Measurements from ENCODE around the gene ACOX1. TPM values are rescaled to one million over a fixed set of nuclear protein-coding genes. Genes with fewer than 3 reads are reported as not detected.

ACOX1 gene
- total RNA-seq, 1 experiment from 2014 or later: 39.5 TPM

- intact Hi-C loops (cut with micrococcal nuclease; ENCODE audit: unreplicated experiment): no loop called here
- H3K36me3 ChIP-seq (ENCODE audit: insufficient read depth, low read length, poor library complexity, severe bottlenecking): peaks cover 36% of the 10 kb centered on the region
- H3K4me1 ChIP-seq (ENCODE audit: insufficient read depth, low read length, poor library complexity, severe bottlenecking): peaks cover 16% of the 10 kb centered on the region
- TF ChIP-seq EZH2 (IDR thresholded peaks at IDR 0.05; ENCODE audit: borderline replicate concordance, low read depth, low read length, poor library complexity, severe bottlenecking) (no peak), CTCF (conservative IDR thresholded peaks at IDR 0.05; ENCODE audit: low read depth, low read length) (no peak)
- no TSS peak for BruUV-seq (replicated peaks)
- no peak overlapping the region for H3K27ac ChIP-seq (ENCODE audit: low read depth, low read length, poor library complexity, severe bottlenecking)
- H3K9me3 ChIP-seq (ENCODE audit: low read depth, low read length, poor library complexity, severe bottlenecking): no peaks in the 10 kb centered on the region
- H3K4me3 ChIP-seq (ENCODE audit: low read depth, low read length, poor library complexity, severe bottlenecking): no peak overlapping the region
- no peak for DNase-seq (ENCODE audit: low spot score)
- ChIA-PET POLR2A (ENCODE audit: low non-redundant PET) (no interaction called here), CTCF (no interaction called here)
- no peaks in the 10 kb centered on the region for H3K27me3 ChIP-seq (replicated peaks; ENCODE audit: insufficient read depth, low read depth, low read length, poor library complexity)
Observed at GRCh38 chr17:75900691-75901533, 78.1 kb downstream of the ACOX1 start.

DNA sequence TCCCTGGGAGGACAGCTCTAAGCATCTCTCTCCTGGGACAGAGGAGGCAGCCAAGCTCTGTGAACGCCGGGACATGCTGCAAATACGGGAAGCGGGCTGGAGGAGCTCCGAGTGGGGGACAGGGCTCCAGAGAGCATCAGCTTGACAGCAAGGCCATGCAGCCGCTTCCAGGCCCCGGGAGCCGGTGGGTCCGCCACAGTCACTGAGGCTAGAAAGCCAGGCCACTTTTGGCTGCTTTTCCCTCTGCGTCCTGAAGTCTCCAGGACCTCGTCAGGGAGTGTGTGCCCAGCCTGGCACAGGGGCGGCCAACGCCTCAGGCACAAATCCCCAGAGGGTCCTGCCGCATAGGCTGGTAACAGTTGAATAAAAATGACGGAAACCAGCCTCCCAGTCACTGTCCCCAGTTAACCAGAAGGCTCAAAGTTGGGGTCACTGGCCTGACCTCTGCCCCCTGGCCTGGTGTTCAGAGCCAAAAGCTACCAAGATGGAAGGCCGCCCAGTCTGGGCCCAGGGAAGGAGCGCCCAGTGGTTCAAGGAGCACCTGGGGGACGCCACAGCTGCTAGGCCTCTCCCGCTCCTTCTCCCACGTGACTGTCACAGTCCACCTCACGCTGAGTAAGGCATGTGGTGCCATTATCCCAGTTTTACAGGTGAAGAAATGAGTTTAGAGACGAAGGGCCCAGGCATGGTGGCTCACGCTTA is 79.0 kb downstream of the ACOX1 start:
- no peak for TF ChIP-seq CTCF (conservative IDR thresholded peaks at IDR 0.05; ENCODE audit: low read depth, low read length)
- no peak for TF ChIP-seq EZH2 (IDR thresholded peaks at IDR 0.05; ENCODE audit: borderline replicate concordance, low read depth, low read length, poor library complexity, severe bottlenecking)
- intact Hi-C loops (cut with micrococcal nuclease; ENCODE audit: unreplicated experiment): no loop called here

DNA sequence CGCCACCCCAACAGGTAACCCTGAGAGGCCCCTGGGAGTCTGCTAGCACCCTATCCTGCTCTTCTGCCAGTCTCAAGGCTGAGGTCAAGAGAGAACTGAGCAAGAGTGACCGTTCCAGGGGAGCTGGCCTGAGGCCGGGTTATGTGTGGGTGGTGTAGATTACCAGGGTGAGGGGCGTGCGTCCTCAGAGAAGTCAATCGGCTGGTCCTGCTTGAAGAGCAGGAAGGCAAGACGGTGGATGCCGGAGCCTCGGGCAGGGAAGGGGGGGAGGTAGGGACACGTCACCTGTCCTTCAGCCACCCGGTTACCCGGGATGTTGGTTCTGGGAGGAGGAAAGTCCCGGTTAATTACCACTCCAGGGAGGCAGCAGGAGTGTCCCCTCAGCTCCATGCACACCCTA is 79.6 kb downstream of the ACOX1 start:
- no peaks in the 10 kb centered on the region for H3K27me3 ChIP-seq (replicated peaks; ENCODE audit: insufficient read depth, low read depth, low read length, poor library complexity)
- H3K4me1 ChIP-seq (ENCODE audit: insufficient read depth, low read length, poor library complexity, severe bottlenecking): peaks cover 26% of the 10 kb centered on the region
- ChIA-PET CTCF (no interaction called here), POLR2A (ENCODE audit: low non-redundant PET) (no interaction called here)
- H3K9me3 ChIP-seq (ENCODE audit: low read depth, low read length, poor library complexity, severe bottlenecking): no peaks in the 10 kb centered on the region
- BruUV-seq (replicated peaks): no TSS peak
- intact Hi-C loops (cut with micrococcal nuclease; ENCODE audit: unreplicated experiment): no loop called here
- no peak overlapping the region for H3K27ac ChIP-seq (ENCODE audit: low read depth, low read length, poor library complexity, severe bottlenecking)
- DNase-seq (ENCODE audit: low spot score): no peak
- peaks cover 36% of the 10 kb centered on the region for H3K36me3 ChIP-seq (ENCODE audit: insufficient read depth, low read length, poor library complexity, severe bottlenecking)
- H3K4me3 ChIP-seq (ENCODE audit: low read depth, low read length, poor library complexity, severe bottlenecking): no peak overlapping the region
- TF ChIP-seq CTCF (conservative IDR thresholded peaks at IDR 0.05; ENCODE audit: low read depth, low read length) (no peak), EZH2 (IDR thresholded peaks at IDR 0.05; ENCODE audit: borderline replicate concordance, low read depth, low read length, poor library complexity, severe bottlenecking) (no peak)

More for the DNA sequence above, 79.0 kb downstream of the ACOX1 start:
- Histone ChIP-seq H3K36me3 (ENCODE audit: insufficient read depth, low read length, poor library complexity, severe bottlenecking) (peaks cover 36% of the 10 kb centered on the region), H3K27ac (ENCODE audit: low read depth, low read length, poor library complexity, severe bottlenecking) (no peak overlapping the region), H3K4me1 (ENCODE audit: insufficient read depth, low read length, poor library complexity, severe bottlenecking) (peaks cover 24% of the 10 kb centered on the region), H3K4me3 (ENCODE audit: low read depth, low read length, poor library complexity, severe bottlenecking) (no peak overlapping the region), H3K27me3 (replicated peaks; ENCODE audit: insufficient read depth, low read depth, low read length, poor library complexity) (no peaks in the 10 kb centered on the region), H3K9me3 (ENCODE audit: low read depth, low read length, poor library complexity, severe bottlenecking) (no peaks in the 10 kb centered on the region)
- POLR2A ChIA-PET (ENCODE audit: low non-redundant PET): no interaction called here
- no peak for DNase-seq (ENCODE audit: low spot score)
- no TSS peak for BruUV-seq (replicated peaks)
- CTCF ChIA-PET: no interaction called here
